Activated T-cell treated with anti-CD3 and anti-CD28 coated beads, Interleukin-2, amount 50 U/mL, for 48 hours (primary cell): Measurements from ENCODE around the gene ATG16L1.

Source experiments
- DNase-seq, 2 experiments: peaks; one replicate each; pipeline ENCODE4 v3.0.0-alpha.2; 2020

The ATG16L1 gene

DNA sequence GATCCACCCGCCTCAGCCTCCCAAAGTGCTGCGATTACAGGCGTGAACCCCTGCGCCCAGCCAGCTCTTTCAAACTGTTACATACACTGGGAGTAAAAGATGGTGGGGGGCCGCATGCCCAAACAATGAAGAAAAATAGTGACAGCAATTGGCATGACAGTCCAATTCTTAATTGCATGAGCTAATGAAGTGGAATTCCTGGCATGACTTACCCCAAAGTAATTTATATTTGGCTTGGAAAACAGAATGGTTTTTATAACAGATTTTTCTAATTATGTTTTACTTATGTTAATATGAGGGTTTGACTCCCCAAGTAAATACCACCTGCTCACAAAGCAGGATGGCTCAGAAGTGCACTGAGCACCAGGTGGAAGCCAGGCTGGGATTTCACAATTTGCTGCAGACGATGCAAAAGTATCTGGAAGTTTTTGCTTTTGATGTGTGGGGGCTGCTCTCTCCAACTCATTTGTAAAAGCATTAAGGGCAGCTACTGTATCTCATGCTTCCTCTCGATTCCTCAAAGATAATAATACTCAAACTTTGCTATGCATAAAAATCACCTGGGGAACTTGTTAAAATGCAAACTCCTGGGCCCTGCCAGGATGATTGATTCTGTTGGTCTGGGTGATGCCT lies 24.0 kb upstream of the ATG16L1 start:
- no peak for DNase-seq

DNA sequence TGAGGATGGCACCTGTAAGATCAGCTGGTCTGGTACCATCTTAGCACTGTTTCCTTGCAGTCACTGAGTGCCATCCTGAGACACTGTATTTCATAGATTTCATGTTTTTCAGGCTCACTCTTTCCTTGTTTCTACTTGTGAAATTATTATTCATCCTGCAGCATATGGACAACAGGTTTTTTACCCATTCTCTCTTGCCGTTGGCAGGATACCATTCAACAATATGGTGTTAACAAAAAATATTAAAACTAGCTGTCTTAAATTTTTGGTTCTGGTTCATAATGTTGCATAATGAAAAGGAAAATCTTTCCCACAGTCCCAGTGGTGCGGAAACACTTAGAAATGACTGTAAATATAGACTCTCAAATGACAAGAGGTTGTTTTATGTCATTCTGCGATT lies 23.1 kb upstream of the ATG16L1 start:
- DNase-seq, result no peak

DNA sequence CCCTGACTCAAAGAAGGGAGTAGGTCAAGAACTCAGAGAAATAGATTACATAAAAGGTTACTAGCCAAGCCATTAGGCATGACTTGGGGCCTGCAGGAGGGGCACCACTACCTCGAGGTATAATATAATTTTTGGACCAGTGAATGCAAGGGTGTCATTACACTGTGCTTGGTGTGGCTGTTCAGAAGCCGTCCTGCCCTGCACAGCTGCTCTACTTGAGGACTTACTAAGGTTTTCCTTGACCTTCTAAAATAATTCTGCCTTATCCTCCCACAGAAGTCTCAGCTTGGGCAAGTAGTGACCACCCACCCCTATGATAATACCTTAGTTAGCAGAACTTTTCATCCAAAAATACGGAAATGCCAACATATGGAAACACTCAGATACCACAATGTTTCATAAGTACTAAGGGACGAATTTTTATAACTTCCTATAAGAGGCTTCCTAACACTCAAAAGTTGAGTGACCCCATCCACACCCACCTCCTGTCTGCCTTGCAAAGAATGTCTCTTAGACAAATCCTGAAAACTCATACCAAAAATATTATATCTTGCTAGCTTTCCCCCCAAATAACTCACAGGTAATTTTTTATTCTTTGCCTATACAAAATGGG lies 17.7 kb upstream of the ATG16L1 start:
- no peak for DNase-seq

DNA sequence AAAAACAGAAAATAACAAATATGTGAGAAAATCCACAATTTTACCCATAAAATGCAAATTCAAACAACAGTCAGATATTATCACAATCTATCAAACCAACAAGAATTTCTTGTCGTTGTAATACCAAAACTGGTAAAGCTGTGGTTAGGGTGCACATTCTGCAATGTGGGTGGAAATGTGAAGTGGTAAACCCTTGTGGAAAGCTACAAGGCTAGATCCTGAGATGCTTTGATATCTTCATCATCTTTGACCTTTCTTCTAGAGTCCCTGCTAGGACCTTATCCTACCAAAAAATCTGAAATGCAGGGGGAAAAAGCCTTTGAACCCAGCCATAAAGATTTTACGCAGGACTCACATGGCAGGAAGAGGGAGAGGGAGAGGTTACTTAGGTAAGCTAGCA lies 17.2 kb upstream of the ATG16L1 start:
- no peak for DNase-seq

DNA sequence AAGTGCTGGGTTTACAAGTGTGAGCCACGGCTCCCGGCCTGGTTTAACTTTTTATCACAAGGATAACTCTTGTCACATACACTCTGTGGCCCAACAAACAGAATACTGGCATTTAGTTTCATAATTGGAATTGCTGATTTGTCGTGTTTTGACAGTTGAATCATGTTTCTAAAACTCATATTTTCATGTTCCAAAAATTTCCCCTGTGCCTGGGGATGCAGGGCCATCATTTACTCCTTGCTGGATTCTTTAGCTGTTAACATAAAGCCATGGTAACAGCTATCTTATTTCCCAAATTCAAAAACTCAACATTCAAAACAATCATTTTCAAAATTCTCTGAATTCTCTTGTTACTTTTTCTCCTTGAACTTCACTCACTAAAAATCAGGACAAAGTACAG lies 16.5 kb upstream of the ATG16L1 start:
- DNase-seq, result no peak

DNA sequence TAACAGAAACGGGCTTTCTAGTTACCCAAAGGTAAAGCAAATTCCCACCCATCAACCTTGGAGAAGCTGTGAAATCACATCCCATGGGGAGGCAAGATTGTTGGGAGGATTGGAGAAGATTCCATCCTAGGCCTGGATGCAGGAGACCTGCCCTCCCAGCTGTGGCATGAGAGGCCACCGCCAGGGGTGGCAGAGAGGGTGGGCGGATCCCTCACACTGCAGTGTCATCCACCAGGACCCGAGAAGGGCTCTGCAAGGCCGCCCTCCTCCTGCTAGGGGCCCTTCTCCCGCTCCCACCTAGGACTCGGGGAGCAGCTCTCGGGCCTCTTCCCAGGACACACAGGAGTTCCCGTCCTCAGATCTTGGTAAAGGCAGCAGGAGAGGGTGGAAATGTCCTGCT lies 15.5 kb upstream of the ATG16L1 start:
- DNase-seq, result no peak

DNA sequence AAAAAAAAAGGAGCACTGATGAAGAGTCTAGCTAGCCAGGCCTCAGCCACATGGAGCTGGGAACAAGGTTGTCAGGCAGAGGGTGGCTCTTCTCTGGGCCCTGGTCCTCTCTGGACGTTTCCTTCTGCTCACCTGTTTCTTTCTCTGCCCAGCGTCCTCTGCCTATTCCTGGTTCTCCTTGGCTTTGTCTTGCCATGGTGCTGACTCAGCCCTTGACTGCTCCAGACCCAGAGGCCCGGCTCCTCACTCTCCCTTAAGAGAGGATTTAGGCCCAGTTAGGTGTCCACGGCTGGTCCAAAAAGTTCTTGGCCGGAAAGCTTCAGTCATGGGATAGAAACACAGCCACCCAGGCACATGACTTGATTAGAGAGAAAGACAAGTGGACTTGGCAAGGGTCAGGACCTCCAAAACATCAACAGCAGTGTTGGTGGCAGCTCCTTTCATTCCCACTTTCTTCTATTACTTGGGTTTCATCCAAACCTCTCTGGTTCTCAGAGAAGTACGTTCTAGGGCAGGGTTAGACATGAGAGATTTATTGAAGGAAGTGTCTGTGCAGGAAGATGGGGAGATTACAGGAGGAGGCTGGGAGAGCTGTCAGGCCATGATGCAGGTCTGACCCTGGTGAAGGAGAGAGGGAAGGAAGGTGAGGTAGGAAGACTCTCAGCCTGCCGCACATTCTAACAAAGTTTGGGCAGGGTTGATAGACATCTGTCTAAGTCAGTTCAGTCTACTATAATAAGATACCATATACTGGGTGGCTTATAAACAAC lies 14.5 kb upstream of the ATG16L1 start:
- no peak for DNase-seq

DNA sequence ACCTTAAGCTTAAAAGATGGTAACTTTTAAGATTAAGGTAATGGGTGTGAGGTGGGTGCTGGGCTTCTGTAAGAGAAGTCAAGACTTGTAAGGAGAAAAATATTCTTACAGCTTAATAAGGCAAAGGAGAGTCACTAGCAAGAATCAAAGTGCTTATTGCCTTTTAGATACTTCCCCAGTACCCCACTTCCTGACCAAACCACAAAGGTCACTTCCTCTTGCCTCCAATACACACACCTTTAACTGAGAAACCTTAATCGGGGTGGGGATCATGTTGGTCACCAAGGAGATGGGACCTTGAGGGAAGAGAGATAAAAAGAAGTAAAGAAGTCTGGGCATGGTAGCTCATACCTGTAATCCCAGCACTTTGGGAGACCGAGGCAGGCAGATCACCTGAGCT lies 10.6 kb upstream of the ATG16L1 start:
- DNase-seq, result no peak

DNA sequence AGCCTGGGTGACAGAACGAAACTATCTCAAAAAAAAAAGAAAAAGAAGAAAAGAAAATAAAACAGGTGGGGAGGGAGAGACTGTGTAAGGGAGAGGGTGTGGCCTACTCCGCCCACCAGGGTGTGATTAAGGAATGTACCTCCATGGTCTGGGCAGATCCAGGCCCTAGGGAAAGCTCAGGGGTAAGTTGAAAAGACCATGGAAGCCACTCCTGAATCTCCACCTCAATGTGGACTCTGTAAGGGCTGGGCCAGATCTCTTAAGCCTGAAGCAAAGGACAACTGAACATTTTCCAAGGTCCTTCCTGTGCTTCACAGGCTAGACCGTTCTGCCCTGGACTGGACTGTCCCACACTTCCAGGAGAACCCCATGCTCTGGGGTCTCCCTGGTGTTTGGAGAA lies 9.7 kb upstream of the ATG16L1 start:
- DNase-seq, result no peak

DNA sequence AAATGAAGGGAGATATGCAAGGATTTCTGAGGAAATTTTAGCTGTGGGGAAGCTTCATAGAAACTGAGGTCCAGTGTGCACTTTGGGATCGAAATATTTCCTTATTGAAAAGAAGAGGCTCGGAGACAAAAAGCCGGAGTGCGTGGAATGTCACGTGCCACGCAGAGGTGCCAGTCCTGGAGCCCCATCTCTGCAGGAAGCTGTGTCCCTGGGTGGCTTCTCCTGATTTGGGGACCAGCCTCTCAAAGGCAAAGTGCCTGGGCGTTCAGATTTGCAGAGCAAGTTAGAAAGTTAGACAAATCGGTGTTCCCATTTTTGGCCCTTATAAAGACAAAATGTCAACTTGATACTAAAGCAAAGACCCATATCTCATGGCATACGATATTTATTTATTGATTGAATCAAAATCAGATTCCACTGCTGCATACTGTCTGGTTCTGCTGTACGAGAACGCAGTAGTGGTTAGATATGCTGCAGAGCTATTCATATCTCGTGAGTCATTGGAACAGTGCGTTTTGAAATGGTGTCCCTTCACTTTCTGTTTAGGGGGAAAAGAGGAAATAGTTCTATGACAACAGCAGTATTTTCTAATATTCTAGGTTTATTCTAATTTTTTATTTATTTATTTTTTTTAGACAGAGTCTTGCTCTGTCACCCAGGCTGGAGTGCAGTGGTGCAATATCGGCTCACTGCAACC lies 9.1 kb upstream of the ATG16L1 start:
- no peak for DNase-seq

DNA sequence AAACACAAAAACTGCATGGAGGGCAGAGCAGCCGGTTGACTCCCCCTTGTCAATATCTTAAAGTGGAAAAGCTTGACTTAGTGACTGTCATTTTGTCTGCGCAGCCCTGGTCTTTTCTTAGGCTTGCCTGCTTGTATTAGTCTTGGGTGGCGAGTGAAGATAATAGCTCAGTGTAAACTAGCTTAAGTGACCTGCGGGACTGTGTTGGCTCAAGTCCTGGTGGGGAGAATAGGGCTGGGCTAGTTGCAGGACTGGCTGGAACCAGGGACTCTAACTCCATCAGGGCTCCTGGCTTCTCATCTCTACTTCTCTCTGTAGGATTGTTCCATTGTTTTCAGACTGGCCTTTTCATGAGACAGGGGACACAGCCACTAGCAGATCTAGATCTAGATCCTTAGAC lies 8.1 kb upstream of the ATG16L1 start:
- no peak for DNase-seq

DNA sequence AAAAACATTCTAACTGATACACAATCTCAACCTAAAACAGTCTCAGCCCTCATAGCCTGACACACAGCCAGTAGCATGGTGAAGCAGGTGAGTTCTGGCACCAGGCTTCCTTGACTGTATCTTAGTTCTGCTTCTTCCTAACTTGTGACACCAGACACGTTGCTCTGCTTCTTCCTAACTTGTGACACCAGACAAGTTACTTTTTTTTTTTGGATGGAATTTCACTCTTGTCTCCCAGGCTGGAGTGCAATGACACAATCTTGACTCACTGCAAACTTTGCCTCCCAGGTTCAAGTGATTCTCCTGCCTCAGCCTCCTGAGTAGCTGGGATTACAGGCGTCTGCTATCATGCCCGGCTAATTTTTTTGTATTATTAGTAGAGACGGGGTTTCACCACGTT lies 6.7 kb upstream of the ATG16L1 start:
- DNase-seq, result no peak

DNA sequence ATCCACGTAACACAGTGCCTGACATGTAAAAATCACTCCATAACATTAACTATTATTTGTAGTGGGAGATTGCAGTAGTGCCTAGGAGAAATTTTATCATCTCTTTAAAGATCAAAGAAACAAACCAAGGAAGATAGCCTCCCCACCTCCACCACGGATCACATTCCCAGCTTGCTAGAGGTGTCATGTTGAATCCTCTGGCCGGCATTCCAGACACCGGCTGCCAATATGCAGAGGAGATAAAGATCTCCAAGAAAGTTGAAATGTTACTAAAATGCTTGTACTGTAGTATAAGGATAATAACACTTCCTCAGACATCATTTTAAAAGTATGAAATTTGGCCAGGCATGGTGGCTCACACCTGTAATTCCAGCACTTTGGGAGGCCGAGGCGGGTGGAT lies 6.1 kb upstream of the ATG16L1 start:
- no peak for DNase-seq

DNA sequence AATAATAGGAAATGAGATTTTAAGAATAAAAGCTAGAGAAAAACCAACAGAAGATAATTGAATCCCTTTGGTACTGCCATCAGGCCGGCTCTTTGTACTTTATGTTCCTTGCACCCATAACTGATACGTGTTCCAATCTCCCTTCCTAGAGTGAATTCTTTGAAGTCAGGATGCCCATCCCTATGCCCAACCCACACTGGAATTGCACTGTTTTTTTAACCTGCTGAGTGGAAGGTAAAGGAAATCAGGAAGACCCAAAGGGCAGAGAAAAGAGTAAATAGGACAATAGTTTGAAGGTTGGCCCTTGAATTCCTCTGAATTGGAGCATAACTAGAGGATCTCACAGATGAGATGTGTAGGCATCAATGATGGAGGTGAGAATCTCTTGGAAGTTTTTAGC lies 4.4 kb upstream of the ATG16L1 start:
- DNase-seq, result no peak

DNA sequence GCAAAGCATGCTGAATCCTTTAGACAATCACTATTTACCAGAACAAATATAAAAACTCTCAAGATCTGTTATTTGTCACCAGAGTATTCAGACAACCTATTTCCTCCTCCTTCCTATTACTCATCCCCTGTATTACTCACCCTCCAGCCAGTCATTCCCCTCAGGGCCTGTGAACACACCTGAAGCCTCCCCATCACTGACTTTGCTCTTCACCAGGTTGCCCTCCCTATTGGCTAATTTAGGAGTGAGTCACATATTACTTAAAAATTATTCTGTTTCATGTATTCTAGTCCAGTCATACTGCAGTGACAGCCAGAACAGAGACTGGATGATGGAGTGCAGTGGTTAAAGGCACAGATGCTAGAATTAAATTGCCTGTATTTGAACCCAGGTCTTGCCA lies 3.7 kb upstream of the ATG16L1 start:
- DNase-seq, result peak; percentile 45 to 64

DNA sequence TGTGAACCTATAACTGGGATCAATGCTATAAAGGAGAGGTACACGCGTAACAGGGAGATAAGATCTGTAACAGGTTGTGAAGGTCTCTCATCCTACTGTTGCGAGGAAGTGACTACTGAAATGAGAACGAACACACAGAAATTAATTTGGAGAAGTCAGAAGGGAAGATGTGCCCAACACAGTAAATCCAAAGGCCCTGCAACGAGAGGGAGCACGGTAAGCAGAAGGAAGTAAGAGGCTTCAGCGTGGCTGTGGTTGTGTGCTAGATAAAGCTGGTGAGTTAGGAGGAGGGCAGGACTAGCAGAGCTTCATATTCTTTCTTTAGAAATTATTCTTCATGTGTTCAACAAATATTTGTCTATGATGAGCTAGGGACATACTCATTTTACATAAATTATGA lies 2.5 kb upstream of the ATG16L1 start:
- DNase-seq, result no peak

DNA sequence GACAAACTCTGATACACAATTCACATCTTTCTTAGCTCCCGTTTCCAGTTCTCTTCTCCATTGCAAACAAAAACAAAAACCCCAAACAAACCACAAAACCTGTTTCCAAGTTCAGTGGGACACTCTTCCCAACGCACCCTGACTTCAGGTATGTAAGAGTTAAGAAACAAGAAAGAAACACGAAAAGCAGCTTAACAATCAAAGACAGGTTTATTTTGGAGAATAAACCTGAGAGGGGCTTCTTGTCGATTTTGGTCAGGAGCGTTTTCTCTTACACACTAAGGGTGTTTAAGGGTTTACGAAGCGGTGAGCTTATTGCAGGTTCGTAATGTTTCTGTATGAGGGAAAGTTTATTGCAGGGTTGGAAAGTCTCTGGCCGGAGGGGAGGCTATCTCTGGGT lies 905 bp upstream of the ATG16L1 start:
- no peak for DNase-seq

DNA sequence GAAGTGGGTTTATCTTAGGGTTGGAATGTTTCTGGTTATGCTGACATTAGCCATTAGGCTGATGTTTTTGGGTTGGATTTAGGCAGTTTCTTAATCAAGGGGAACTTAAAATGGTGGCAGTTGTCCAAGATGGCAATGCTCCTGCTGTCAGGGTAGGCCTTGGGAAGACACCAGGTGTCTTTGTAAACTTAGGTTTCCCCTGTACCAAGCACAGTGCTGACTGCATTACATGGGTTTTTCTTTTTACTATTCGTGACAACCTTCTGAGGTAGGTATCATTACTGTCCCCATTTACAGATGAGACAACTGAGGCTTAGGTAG lies 528 bp upstream of the ATG16L1 start:
- no peak for DNase-seq

DNA sequence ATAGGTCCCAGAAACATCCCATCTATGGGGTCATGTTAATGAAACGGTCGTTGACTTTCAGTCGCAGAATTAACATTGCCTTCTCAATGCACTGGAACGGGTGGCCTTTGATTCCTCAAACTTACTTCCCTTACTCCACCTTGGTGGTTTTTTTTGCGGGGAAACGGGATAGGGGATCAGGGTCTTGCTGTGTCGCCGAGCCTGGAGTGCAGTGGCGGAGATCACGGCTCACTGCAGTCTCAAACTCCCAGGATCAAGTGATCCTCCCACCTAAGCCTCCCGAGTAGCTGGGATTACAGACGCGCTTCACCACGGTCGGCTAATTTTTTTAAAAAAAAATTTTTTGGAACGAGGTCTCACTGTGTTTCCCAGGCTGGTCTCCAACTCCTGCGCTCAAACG lies 754 bp downstream of the ATG16L1 start:
- no peak for DNase-seq

DNA sequence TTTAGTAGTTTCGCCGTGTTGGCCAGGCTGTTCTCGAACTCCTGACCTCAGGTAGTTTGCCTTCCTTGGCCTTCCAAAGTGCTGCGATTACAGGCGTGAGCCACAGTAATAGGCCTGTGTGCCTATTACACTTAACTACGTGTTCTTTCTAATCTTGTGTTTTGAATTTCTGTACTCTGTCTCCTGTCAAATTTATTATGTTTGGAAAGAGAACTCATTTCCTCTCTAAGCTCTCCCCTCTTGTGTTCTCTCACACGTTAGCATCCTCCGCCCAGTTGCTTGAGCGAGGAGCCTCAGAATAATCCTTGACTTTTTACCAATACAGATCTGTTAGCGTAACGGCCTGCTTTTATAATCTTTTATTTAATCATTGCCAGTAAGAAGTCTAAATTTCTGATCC lies 3.7 kb downstream of the ATG16L1 start:
- DNase-seq, result no peak

DNA sequence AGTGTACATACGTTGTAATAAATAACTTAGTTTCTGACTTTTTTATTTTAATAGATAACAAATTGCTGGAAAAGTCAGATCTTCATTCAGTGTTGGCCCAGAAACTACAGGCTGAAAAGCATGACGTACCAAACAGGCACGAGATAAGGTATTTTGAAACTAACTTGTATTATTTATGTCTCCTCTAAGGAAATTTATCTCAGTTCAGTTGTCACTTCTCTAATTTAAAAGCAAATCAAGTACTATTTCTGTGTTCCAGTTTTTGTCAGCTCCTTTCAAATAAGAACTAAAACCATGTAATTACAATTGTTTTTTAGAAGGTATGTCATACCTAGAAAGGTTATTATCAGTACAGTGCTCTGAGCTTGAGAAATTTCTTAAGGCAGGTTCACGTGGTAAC lies 4.6 kb downstream of the ATG16L1 start:
- DNase-seq, result no peak

DNA sequence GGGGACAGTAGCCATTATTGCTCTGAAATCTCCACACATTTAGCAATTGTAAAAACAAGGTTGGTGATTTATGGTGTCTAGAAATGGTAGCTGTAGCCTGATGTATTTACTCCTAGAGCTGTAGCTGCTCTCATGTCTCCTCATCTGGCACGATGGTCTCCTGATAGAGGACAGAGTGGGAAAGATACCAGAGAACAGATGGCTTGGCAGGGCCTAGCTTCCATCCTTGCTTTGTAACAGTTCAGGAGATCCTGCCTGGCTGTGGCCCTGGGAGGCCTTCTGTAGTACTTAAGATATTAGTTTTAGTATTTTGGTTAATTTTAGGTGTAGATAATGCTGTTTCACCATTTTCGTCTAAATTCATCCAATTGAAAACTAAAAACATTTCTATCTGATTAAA lies 6.7 kb downstream of the ATG16L1 start:
- DNase-seq, result no peak

DNA sequence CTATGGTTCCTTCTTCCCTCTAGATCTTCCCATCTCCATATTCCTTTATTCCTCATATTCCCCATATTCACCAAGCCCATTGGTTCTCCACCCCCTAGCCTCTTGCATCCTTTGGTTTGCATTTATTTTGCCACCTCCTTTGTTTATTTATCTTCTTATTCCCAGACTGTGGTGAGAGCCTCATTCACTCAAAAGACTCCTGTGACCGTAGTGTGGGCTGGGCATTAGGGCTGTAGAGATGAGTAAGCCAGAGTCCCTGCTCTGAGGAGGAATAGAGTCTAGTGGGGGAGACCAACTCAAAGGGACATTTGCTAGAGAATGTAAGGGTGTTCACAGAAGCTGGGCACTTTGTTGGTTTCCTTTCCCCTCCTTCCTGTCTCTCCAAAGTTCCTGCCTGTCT lies 8.3 kb downstream of the ATG16L1 start:
- DNase-seq, result no peak

DNA sequence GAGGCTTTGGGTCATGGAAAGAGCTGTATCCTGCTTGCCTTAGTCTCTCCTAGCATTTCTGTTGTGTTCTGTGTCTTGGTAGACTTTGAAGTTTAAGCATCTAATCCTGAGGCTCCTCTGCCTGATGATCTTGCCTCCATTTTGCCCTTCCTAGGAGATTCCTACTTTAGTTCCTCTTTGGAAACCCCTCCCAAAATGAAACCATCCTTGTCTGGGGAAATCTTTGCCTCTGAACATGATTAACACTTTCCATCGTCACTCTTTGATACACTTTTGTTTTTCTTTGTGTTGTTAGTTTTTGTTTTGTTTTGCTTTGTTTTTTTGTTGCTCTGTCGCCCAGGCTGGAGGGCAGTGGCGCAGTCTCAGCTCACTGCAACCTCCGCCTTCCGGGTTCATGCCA lies 9.2 kb downstream of the ATG16L1 start:
- DNase-seq, result no peak
